Activated naive CD4-positive, alpha-beta T cell treated with Interleukin-2 at 50 U/mL for 16 hours (primary cell): ENCODE measurements around the gene TCF12.

Experiments
- DNase-seq: peaks from one replicate; pipeline ENCODE4 v3.0.0-alpha.2; 2020

The TCF12 gene

DNA sequence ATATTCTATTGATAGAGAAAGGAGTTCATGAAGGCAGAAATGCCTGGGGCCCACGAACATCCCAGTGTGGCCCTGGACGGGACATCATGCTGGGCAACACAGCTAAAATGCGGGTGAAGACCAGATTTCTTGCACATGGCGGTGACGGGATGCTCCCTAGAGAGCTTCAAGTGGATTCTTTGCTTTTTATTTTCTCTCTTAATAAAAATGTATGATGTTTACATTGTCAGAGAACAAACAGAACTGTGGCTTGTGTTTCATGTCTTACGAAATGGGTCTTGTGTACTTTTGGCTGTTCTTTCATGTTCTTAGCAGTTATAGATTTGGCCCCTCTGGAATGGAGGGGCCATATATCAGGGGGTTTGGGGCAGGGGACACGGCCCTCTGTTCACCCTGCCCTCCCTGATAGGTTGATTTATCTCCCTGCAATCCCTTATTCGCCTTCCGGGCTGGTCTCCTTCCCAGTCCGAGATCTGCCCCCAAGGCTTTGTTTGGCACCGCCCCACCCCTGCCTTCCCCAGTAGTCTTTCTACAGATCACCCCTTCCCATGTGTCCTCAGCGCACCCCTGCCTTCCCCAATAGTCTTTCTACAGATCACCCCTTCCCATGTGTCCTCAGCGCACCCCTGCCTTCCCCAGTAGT, 389.2 kb downstream of the TCF12 start:
- no peak for DNase-seq

DNA sequence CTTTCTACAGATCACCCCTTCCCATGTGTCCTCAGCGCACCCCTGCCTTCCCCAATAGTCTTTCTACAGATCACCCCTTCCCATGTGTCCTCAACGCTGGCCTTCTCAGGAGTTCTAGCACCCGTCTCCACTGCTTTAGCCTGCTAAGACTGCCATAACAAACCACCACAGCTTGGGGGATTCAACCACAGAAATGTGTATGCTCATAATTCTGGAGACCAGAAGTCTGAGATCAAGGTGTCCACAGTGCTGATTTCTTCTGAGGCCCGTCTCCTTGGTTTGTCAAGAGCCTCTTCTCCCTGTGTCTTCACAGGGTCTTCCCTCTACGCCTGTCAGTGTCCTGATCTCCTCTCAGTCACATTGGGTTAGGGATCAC, 389.7 kb downstream of the TCF12 start:
- DNase-seq: no peak

DNA sequence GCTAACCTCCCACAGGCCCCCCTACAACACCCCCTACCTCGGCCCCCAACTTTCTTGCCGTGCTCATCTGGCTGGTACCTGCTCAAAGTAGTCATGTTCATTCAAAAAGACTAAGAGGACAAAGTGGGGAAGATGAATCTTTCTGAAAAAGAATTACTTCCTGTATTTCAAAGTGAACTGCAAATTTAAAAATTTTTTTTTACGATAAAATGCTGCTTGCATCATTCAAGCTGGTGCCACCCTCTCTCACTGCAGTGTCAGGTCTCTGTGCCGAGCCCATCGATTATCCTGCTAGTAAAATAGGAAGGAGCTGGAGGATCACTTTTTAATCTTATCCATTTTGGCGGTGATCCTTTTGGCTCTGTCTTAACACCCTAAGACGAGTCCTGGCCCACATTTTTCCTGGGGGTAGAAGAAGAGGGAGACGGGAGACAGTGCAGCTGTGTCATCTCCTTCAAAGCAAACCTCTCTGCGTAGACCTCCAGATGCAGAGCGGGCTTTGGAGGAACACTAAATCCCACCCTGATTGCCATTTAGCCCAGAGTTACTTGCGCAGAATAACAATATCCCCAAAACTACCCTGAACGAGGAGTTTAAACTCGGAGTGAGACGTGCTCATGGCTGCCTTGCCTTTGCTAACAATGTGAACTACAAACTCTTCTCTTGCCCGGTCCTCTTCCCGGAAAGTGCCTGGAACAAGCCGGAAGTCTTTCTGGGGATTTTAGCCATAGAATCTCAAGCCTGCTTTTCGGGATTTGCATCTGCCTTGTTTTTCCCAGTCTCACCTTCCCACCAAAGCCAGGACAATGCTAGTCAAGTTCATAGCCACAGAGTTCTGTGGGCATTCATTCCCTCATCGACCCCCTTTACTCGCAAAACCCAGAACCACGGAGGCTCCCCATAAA, 391.7 kb downstream of the TCF12 start:
- DNase-seq: no peak

DNA sequence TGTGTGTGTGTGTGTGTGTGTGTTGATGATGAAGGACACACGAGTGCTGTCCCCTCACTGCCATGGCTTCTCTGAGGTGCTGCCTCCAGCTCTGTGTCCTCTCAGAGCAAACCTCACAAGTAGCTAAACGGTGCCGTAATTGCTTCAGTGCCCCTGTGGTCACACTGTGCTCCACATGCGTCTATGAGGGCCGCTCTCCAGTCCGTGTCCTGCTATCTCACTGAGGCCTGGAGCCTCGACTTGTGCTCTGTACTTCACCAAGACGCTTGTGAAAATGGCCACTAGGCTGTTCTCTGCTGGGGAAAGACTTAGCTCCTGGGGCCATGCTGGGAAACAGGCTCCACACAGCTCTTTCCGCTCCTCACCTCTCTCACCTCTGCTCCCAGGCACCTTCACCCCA, 392.4 kb downstream of the TCF12 start:
- DNase-seq: no peak

DNA sequence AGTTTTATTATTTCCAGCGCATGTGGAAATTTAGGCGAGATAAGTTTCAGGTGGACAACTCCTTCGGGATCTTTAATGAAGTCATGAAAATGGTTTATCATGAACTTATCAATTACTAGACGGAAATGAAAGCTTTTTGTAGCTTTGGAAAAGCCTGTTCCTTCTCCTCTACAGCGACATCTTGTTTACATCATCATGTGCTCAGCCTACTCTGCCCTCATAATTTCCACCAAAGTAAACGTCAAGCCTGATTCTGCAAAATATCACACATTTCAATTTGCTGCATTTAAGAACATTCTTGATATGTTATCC, 393.5 kb downstream of the TCF12 start:
- DNase-seq: no peak

DNA sequence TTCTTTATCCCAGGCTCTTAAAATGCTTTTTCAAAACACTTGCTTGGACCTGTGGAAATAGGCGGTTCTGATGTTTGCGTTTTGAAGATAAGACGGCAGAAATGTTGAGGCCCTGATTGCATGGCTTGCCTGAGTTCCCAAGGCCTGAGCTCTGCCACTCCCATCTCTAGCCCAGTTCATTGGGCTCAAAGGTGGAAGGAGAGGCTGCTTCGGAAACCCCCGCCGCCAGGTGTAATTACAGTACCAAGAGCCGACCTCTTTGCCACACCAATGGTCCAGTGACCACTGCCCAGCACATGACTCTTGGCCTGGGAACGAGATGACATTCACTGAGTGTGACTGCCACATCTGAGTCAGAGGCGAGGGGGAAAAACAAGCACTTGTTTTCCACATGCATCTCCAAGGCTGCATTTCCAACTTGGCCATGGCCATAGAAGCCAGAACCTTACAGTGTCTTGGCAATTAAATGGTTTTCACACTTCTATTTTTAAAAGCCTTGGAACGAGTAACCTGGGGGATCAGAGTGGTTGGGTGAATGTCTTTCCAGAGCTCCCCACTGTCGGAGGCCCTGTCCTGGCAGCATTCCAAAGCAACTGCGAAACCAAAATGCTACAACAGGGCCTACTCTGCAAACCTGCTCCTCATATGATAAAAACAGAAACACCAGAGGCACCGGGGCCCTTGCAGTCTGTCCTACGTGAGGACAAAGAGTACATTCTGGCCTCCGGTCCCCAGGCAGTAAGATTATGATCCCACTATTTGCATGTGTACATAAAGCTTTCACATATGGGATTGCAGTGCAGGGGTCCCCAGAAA, 394.1 kb downstream of the TCF12 start:
- DNase-seq: no peak

DNA sequence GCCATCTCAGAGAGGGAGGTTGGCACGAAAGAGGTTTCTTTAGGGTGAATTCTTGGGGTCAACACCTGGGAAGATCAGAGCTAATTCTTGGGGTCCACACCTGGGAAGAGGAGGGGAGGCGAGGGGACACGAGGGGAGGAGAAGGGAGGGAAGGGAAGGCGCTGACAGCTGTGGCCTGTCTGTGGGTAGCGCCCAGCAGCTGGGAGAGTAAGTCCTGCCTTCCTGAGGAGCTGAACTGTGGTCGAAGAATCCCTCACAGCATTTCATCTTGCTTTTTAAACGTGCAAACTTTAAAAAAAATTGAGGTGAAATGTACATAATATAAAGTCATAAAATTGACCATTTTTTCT, 394.7 kb downstream of the TCF12 start:
- no peak for DNase-seq

DNA sequence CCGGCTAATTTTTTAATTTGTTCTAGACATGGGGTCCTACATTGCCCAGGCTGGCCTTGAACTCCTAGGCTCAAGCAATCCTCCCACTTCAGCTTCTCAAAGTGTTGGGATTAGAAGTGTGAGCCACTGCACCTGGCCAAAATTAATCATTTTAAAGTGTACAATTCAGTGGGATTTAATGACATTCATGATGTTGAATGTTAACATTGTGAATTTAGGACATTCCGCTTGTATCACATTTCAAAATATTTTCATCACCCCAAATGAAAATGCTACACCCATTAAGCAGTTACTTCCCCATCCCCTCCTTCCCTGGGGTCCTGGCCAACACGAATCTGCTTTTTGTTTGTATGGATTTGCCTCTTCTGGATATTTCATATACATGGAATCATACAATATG, 395.8 kb downstream of the TCF12 start:
- no peak for DNase-seq

DNA sequence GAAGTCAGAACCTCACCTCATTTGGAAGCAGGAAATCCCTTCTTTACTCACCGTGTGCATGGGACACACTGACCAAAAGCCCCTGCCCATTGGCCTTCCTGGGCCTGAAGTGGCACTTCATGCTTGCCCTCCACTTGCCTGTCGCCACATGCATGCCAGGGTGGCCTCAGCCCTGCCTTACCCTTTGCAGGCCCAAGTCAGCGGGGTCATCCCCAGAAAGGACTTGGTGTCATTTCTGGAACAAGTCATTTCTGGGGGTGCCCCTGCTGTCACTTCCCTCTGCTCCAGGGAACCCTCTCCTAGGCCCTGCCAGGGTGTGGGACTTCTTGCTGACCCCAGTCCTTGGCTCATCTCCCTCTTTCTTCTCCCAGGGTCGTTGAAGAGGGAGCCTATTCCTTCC, 398.0 kb downstream of the TCF12 start:
- no peak for DNase-seq

DNA sequence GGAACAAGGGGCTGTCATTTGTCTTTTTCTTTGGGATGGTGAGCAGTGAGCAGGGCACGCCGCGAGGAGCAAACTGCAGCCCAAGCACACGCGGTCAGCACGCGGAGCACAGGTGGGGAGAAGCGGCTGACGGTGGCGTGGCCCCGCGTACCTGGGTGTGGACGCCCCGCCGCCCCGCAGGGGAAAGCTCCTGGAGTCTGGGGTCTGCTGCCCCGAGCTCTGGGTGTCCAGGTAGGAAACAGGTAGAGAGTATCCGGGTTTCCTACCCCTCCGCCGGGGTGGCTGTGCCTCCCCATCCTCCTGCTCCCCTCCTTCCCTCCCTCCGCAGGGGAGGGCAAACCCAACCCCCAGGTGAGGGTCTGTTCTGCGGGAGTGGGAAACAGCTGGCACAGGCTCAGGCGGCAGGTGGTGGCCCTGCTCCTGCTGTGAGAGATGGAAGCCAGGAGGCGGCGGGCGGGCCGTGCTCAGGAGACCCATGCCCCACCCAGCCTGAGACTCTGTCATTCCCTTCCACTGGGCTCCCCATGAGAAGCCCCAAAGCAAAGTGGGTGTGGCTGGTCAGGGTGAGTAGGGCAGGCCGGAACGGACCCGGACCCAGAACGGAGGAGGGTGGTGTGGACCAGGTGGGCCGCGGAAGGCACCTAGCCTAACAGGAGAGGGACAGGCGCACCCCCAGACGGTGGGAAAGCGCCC, 400.9 kb downstream of the TCF12 start:
- no peak for DNase-seq

DNA sequence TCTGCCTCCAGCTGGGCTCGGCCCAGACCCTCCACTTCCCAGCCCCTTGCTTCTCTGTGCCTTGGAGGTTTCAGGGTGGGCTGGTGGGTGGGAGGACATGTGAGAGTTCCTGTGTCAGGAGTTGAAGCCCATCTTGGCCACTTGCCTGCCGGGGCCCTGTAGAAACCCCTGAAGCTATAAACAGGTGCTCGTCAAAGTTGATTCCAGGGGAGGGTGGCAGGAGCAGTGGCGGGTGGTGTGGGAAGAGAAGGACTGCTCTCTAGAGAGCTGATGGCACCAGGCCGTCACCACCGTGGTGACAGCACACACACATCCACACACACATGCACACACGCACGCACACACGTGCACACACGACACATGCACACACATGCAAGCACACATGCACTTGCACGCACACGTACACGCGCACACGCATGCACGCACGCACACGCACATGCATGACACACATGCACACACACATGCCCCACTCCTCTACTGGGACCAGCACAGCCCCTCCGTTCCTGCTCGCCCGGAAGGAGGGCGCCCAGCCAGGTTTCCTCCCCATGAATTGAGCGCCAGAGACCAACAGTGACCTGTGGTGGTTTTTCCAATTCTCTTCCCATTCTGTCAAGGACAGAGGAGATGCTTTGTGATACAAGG, 401.6 kb downstream of the TCF12 start:
- no peak for DNase-seq

DNA sequence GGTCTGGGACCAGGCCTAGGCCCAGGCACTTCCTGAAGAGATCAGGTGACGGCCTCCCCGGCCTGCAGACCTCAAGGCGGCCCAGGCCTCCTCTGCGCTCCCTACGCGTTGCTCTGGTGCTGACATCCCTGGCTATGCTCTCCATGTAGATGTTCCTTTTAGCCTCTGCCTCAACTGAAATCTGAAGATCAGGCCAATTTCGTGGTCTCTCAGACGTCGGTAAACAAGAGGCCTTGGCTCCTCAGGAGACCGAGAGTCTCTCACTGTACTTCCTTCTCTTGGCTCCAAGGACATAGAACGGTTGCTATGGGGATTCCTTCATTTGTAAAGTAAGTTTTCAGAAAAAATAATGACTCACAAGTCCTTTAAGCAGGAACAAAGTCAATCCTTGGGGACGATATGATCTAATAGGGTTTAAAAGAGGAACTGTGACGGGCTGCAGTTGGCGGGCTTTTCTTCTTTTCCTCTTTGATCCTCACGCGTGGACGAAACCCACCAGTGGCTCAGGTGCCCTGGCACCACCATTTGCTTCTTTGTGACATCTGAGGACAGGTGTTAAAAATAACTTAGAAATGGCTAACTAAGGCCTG, 402.3 kb downstream of the TCF12 start:
- no peak for DNase-seq

DNA sequence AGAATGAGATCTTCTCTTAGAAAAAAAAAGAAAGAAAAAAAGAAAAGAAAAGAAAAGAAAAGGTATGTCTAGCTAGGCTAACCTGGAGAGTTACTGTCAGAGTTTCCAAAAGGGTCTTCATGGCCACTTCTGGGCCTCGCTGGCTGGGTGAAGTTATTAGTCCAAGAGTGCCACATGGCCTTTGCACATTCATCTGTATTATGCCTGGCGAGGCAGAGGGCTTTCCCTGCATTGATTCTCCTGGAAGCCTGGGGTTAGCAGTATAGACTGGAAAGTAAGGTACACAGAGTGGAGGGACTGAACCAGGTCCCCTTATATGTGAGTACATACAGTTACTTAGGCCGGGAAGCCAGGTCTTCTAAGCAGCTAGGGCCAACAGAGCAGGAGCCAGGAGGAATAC, 403.0 kb downstream of the TCF12 start:
- DNase-seq: no peak

DNA sequence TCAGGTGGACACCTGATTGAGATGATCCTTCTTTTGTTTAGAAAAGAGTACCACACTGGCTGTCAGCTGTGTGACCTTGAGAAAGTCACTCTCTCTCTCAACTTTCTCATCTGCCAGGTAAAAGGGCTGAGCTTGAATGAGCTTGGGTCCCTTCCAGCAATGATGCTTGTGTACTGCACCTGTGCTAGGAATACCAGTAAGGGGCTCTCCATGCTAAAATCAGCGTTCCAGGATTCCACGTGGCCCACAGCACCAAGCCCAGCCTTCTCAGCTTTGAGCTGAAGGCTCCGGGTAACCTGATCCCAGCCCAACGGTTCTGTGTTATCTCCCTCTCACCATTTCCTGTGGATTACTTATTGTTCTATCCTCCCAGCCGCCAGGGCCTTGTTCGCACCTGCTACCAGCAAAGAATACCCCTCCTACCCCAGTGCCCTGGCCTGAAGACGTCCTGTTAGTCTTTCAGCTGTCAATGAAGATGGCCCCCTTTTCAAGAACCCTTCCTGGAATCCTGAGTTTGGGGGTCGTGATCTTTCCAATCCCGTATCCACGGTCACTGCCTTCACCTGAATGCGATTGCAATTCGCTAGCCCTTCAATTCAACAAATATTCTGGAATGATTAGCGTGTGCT, 403.6 kb downstream of the TCF12 start:
- no peak for DNase-seq

DNA sequence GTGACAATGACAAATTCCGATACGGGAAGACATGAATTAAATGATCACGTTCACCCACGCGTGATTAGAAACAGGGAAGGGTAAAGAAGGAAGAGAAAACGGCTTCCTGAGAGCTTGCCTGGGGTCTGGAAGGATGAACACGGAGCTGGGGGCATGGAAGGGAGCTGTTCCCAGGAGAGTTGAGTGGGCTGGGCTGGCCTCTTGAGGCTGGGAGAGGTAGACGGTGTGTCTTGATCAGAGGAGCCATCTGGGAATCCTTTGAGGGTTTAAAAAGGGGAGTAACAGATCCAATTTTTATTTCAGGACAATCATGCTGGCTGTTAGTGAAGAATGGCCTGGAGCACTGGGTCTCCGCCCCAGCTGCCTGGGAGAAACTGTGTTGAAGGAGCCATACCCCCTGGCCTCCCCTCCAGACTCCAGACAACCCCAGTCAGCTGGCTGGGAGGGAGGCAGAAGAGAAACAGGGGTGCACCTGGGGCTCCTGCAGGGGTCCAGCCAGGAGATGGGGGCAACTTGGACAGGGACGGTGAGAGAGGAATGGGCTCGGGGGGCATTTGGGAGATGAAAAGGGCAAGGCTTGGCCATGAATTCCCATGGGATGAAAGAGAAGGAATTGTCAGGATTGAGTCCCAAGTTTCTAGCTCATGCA, 404.3 kb downstream of the TCF12 start:
- no peak for DNase-seq

DNA sequence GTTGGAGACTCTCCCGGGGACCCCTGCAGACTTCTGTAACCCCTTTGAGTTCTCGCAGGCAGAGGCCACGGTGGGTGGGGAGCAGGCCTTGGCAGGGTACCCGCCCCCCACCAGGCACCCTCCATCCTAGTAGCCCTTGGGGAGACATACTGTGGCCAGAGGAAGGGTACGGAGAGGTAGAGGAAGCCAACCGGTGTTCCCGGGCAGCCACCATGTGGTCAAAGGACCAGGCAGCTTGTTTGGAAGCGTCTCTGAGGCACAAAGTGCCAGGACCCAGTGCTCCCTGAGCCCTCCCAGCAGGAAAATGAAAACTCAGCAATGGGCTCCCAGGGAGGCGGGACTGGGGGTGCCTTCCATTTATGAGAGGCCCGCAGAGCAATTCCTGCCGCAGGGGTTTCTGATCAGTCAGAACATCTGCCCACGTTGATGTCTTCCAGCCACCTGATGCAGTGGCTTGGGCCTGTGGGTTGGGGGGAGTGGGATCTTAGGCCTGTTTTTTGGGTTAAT, 404.9 kb downstream of the TCF12 start:
- DNase-seq: no peak

DNA sequence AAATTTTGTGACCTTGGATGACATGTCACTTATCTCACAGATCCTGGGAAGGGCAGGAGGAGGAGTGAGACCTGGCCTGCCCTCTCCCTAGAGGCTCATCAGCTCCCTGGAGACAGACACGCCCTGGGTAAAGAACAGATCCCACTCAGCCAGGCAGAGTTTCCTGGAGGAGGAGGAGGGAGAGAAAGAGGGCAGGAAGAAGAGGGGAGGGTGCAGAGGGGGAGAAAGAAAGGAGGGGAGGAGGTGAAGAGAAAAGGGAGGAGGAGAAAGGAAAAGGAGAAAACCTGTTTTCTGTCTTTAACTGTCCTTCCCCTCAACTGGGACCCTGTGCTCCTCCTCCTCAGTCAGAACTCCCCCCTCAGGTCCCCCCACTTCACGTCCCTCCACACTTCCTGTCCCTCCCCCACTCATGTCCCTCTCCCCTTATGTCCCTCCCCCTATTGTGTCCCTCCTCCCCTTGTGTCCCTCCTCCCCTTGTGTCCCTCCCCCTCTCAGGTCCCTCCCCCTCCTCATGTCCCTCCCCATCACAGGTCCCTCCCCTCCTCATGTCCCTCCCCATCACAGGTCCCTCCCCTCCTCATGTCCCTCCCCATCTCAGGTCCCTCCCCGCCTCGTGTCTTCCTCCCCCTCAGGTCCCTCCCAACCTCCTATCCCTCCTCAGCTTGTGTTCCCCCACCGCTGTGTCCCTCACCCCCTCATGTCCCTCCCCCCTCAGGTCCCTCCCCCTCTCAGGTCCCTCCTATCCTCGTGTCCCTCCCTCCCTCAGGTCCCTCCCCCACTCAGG, 405.6 kb downstream of the TCF12 start:
- no peak for DNase-seq

DNA sequence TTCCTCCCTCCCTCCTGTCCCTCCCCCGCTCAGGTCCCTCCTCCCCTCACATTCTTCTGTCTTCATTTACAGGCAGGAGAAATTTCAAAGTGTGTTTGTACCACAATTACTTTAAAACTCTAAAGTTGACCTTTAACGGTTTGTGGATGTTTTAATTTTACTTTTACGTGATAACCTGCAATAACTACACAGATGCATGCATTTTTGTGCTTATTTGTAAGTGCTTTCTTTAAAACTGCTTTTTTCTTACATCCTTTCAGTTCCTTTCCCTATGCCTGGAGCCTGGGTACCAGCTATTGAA, 406.1 kb downstream of the TCF12 start:
- DNase-seq: no peak

DNA sequence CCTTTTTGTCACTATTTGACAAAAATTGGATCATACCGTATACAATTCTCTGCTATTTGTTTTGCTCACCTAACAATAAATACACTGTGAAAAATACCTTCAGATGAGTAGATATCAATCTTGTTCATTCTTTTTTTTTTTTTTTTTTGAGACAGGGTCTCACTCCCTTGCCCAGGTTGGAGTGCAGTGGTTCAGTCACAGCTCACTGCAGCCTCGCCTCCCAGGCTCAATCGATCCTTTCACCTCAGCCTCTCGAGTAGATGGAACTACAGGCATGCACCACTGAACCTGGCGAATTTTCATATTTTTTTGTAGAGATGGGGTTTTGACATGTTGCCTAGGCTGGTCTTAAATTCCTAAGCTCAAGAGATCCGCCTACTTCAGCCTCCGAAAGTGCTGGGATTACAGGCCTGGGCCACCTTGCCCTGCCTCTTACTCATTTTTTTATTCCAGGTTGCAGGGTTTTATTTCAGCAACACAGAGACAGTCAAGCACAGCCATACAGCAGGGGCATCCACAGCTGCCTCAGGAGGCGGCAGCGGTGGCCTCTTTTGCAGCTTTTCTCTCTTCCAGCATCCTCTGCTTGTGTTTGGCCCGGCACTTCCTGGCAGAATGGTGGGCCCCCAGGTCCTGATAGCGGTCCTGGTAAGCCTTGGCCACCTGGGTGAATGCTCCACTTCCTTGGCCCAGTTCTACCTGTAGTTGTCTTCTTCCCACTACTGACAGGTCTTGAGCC, 406.7 kb downstream of the TCF12 start:
- DNase-seq: no peak

DNA sequence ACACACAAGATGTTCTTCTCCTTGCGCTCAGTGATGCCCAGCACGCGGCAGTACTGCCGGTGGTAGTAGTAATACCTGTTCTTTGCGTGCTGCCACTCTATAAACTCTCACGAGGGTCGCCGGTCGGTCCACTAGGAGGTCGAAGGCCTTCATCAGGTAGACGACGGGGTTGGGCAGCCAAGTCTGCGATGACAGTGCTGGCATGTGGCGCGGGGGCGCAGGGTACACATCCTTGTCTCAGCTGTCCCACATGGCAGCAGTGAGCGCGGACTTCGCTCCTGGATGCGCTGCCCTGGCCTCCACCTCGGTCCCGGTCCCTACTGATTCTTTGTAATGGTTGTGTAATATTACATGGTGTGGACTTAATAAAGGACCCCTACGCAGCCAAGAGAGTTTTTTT, 407.8 kb downstream of the TCF12 start:
- no peak for DNase-seq
